Measurements from ENCODE around the gene CFB. TPM values are rescaled to one million over a fixed set of nuclear protein-coding genes. Genes with fewer than 3 reads are reported as not detected.

CFB gene
- total and polyA plus RNA-seq, 4 donors, result 2,016 to 3,272 (median 3,140) TPM

DNA sequence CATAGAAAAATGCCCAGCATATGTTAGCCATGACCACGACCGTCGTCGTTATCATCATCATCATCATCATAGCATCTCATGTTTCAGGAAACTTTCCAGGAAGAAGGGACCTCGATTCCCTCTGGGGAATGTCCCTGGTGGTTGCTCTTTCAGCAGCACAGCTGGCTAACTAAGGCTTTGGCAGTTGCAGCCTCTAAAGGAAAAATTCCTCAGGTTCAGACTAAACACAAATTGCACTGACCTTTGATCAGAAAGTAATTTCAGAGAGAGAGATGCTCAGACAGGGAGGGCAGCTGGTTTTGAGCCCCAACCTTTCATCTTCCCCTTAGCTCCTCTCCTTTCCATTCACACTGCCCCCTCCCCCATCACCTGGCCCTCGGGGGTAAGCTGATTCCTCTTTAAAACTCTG, 5.6 kb upstream of the CFB start (continued):
- TF ChIP-seq HNF4G (IDR thresholded peaks at IDR 0.05), result no peak

DNA sequence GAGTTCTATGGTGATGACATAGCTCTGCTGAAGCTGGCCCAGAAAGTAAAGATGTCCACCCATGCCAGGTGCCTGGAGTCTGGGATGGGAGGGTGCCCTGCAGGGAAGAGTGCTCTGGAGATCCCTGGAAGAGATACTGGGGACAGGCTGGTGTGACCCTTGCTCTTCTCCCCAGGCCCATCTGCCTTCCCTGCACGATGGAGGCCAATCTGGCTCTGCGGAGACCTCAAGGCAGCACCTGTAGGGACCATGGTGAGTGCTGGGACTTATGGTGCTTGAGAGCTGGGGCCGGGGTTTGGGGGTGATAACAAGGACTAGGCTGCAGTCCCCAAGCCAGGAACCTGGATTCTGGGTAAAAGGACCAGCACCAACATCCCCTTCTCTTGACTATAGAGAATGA, 2.2 kb upstream of the CFB start:
- no peak for DNase-seq (ENCODE audit: low spot score)
- H3K4me1 ChIP-seq (ENCODE audit: control insufficient read depth in 4 of 4, insufficient read depth in 4 of 4, low read length in 3 of 4), result peaks cover 7 to 51% (median 29%) of the 10 kb centered on the region in 4 donors
- no peak overlapping the region for H3K4me3 ChIP-seq (ENCODE audit: low read depth in 1 of 3, low read length in 3 of 3)
- H3K9me3 ChIP-seq (ENCODE audit: control insufficient read depth in 4 of 4, low read length in 3 of 4), result no peaks in the 10 kb centered on the region
- no peak for TF ChIP-seq JUND (IDR thresholded peaks at IDR 0.05)
- TF ChIP-seq RXRA (IDR thresholded peaks at IDR 0.05), result no peak
- TF ChIP-seq CTCF (IDR thresholded peaks at IDR 0.05; ENCODE audit: low read depth, low read length, missing input control), result no peak
- TF ChIP-seq EGR1 (IDR thresholded peaks at IDR 0.05; ENCODE audit: low read depth in 2 of 2), result no peak
- no peak for TF ChIP-seq TAF1 (conservative IDR thresholded peaks at IDR 0.05)
- TF ChIP-seq ZBTB33 (IDR thresholded peaks at IDR 0.05), result no peak
- TF ChIP-seq FOXA2 (IDR thresholded peaks at IDR 0.05), result no peak
- no peak for TF ChIP-seq FOXA1 (IDR thresholded peaks at IDR 0.05)
- TF ChIP-seq HNF4A (conservative IDR thresholded peaks at IDR 0.05), result no peak
- no peak for TF ChIP-seq RAD21 (IDR thresholded peaks at IDR 0.05)
- no peak for TF ChIP-seq YY1 (IDR thresholded peaks at IDR 0.05)
- TF ChIP-seq ATF3 (IDR thresholded peaks at IDR 0.05), result no peak
- no peak for TF ChIP-seq NR2F2 (IDR thresholded peaks at IDR 0.05)
- no peak for TF ChIP-seq MAX (IDR thresholded peaks at IDR 0.05)
- no peak for TF ChIP-seq HNF4G (IDR thresholded peaks at IDR 0.05)
- TF ChIP-seq GABPA (IDR thresholded peaks at IDR 0.05 in 1 of 2, conservative IDR thresholded peaks at IDR 0.05 in 1 of 2), result no peak
- TF ChIP-seq, protein P1, sequence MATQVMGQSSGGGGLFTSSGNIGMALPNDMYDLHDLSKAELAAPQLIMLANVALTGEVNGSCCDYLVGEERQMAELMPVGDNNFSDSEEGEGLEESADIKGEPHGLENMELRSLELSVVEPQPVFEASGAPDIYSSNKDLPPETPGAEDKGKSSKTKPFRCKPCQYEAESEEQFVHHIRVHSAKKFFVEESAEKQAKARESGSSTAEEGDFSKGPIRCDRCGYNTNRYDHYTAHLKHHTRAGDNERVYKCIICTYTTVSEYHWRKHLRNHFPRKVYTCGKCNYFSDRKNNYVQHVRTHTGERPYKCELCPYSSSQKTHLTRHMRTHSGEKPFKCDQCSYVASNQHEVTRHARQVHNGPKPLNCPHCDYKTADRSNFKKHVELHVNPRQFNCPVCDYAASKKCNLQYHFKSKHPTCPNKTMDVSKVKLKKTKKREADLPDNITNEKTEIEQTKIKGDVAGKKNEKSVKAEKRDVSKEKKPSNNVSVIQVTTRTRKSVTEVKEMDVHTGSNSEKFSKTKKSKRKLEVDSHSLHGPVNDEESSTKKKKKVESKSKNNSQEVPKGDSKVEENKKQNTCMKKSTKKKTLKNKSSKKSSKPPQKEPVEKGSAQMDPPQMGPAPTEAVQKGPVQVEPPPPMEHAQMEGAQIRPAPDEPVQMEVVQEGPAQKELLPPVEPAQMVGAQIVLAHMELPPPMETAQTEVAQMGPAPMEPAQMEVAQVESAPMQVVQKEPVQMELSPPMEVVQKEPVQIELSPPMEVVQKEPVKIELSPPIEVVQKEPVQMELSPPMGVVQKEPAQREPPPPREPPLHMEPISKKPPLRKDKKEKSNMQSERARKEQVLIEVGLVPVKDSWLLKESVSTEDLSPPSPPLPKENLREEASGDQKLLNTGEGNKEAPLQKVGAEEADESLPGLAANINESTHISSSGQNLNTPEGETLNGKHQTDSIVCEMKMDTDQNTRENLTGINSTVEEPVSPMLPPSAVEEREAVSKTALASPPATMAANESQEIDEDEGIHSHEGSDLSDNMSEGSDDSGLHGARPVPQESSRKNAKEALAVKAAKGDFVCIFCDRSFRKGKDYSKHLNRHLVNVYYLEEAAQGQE (IDR thresholded peaks at IDR 0.05), result no peak
- TF ChIP-seq SP1 (IDR thresholded peaks at IDR 0.05), result no peak
- no peaks in the 10 kb centered on the region for H3K27me3 ChIP-seq (ENCODE audit: control insufficient read depth in 4 of 4, insufficient read depth in 4 of 4, low read length in 3 of 4)
- WGBS, result 85% methylated on average over 3 of the region's 3 CpGs
- H3K27ac ChIP-seq (ENCODE audit: low read depth in 1 of 2, low read length in 2 of 2), result peak overlapping the region in 1 of 2 donors; percentile 8
- H3K36me3 ChIP-seq (ENCODE audit: control insufficient read depth in 4 of 4, insufficient read depth in 3 of 4, low read depth in 1 of 4, low read length in 3 of 4), result peaks cover 0 to 46% (median 21%) of the 10 kb centered on the region in 4 donors
- H3K9ac ChIP-seq (ENCODE audit: low read depth in 1 of 2, low read length in 2 of 2), result no peak overlapping the region
